GM12872 (cell line): ENCODE data around the gene TRAM2.

ENCODE experiments used
- TF ChIP-seq, protein P1 (sequence below): IDR thresholded peaks from 3 replicates; pipeline ENCODE4 v1.5.1; 2011; ENCODE audit warnings: low read depth, mild to moderate bottlenecking, low read length, moderate library complexity; ENCODE audit not compliant: insufficient read depth

TRAM2 gene

DNA sequence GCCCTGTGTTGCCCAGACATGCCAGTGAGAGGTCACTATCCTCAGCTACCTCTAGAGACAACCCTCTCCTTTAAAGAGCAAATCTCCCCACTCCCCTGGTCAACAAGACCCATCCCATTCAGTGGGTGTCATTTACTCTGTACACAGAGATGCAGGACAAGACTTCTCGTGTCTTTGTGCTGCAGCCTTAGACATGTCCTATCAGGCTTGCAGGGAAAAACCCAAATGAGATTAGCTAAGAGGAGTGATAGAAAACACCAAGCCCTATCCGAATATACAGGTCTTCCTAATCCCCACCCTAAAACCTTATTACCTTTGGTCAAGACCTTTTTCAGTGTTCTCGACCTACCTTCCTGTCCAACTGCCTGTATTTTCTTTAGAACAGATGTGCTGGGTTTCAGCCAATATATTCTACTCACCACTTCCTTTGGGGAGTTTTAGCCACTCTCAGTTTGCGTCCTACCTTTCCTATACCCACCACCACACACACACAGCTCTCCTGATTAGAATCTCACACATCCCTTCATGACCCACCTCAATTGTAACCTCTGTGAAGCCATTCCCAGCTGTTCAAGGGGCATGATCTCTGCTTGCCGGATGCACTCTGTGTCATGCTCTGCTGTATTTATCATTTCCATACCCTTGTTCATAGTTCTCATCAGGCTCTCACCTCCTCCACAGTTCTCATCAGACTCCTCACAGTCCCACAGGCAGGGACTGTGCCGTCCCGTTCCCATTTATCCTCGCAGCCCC is 39.7 kb downstream of the TRAM2 start:
- TF ChIP-seq, protein P1, sequence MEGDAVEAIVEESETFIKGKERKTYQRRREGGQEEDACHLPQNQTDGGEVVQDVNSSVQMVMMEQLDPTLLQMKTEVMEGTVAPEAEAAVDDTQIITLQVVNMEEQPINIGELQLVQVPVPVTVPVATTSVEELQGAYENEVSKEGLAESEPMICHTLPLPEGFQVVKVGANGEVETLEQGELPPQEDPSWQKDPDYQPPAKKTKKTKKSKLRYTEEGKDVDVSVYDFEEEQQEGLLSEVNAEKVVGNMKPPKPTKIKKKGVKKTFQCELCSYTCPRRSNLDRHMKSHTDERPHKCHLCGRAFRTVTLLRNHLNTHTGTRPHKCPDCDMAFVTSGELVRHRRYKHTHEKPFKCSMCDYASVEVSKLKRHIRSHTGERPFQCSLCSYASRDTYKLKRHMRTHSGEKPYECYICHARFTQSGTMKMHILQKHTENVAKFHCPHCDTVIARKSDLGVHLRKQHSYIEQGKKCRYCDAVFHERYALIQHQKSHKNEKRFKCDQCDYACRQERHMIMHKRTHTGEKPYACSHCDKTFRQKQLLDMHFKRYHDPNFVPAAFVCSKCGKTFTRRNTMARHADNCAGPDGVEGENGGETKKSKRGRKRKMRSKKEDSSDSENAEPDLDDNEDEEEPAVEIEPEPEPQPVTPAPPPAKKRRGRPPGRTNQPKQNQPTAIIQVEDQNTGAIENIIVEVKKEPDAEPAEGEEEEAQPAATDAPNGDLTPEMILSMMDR: no peak

GRCh38 chr6:52536424-52536916 is 40.4 kb downstream of the TRAM2 start:
- TF ChIP-seq, protein P1: peak; percentile 35; the same call in 1 of the 3 replicates

- TF ChIP-seq, protein P1: no peak
Observed at GRCh38 chr6:52535711-52536423, 41.0 kb downstream of the TRAM2 start.

DNA sequence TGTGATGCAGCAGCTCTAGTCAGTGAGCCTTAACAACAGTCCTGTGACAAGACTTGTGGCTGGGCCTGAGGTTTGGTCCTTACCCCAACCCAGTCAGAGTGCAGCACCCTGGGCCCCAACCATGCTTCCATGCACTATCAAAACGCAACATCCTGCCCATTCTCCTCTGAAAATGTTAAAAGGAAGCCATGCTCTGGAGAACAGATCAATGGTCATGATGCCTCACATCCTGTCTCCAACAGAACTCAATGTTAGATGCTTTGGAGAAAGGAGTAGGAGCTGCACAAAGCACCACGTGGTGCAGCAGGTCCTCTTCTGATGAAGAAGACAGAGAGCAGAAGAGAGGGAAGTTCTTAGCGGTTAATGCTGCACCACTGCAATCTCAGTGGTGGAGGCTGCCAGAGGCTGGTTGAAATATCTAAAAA is 41.9 kb downstream of the TRAM2 start:
- TF ChIP-seq, protein P1: no peak

- TF ChIP-seq, protein P1: no peak
Observed at GRCh38 chr6:52534363-52534762, 42.5 kb downstream of the TRAM2 start.

DNA sequence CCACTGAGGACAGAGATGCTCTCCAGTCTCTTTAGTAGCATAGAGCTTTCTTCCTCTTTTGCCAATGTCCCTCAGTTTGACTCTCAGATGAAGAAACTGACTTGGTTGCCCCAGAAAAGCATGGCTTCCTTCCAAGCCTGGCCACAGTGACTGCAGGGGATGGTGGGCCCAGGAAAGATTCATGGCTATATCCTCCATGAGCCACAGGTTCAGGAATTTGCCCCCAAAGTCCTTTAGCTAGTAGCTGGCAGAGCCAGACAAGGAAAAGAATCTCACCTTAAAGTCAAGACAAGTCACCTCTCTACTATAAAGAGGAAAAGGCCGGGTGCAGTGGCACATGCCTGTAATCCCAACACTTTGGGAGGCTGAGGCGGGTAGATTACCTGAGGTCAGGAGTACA is 43.4 kb downstream of the TRAM2 start:
- TF ChIP-seq, protein P1: no peak

DNA sequence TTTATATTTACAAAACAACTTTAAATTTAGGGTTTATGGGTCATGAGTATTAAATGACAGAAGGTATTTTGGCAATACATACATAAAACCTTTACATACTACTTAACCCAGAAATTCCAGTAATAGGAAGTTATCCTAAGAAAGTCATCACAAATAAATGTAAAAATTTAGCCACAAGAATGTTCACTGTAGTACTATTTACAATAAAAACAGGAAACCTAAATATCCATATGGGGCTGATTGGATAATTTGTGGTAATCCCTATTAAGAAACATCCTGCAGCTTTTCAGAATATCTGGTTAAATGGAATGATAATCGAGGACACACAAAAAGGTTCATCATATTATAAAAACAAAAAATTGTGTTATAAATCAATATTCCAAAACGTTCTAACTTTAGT is 44.4 kb downstream of the TRAM2 start:
- TF ChIP-seq, protein P1: no peak
